Stimulated activated naive CD8-positive, alpha-beta T cell treated with anti-CD3 and anti-CD28 coated beads, Interleukin-15, amount 100 ng/mL, for 72 hours (primary cell): ENCODE data around the gene GP1BB.
A peak's percentile ranks its signal among the peaks of the same experiment; 100 is the strongest.

Experiments
- ATAC-seq: fragments of 150-1000 bp; cut with Tn5 transposase; 2 replicates; pipeline ENCODE4 v1.10.0; 2021; ENCODE audit warnings: mild to moderate bottlenecking, moderate library complexity
- DNase-seq, 2 donors: peaks; one replicate each; pipeline ENCODE4 v3.0.0; 2021 to 2022
- H3K27ac Mint-ChIP-seq, 2 donors: one replicate each; pipeline ENCODE4 v1.8.0; 2022; ENCODE audit warnings: mild to moderate bottlenecking in 2 of 2, mixed read lengths in 2 of 2, moderate library complexity in 2 of 2
- H3K27me3 Mint-ChIP-seq: one replicate; pipeline ENCODE4 v1.8.0; 2022; ENCODE audit warnings: mixed read lengths
- H3K4me1 Mint-ChIP-seq: one replicate; pipeline ENCODE4 v1.8.0; 2022; ENCODE audit warnings: mild to moderate bottlenecking, mixed read lengths
- H3K4me3 Mint-ChIP-seq, 2 donors: one replicate each; pipeline ENCODE4 v1.8.0; 2022; ENCODE audit warnings: mild to moderate bottlenecking in 2 of 2, mixed read lengths in 2 of 2, moderate library complexity in 1 of 2
- H3K9me3 Mint-ChIP-seq, 2 donors: one replicate each; pipeline ENCODE4 v1.8.0; 2022; ENCODE audit warnings: mixed read lengths in 2 of 2

GP1BB gene

GRCh38 chr22:19705181-19705934, 18.0 kb upstream of the GP1BB start:
- DNase-seq = no peak
- peaks cover 9% of the 10 kb centered on the region for H3K27me3 Mint-ChIP-seq
- ATAC-seq = no peak
- H3K4me1 Mint-ChIP-seq = no peaks in the 10 kb centered on the region
- no peaks in the 10 kb centered on the region for H3K9me3 Mint-ChIP-seq
- no peak overlapping the region for H3K4me3 Mint-ChIP-seq
- peak overlapping the region in 1 of 2 donors; percentile 42 for H3K27ac Mint-ChIP-seq

GRCh38 chr22:19706661-19707151, 16.6 kb upstream of the GP1BB start:
- no peak for DNase-seq
- H3K27ac Mint-ChIP-seq = no peak overlapping the region
- ATAC-seq = no peak
- no peak overlapping the region for H3K4me3 Mint-ChIP-seq
- peaks cover 9% of the 10 kb centered on the region for H3K27me3 Mint-ChIP-seq
- H3K9me3 Mint-ChIP-seq = no peaks in the 10 kb centered on the region
- H3K4me1 Mint-ChIP-seq = no peaks in the 10 kb centered on the region

GRCh38 chr22:19707347-19708290, 15.7 kb upstream of the GP1BB start:
- no peaks in the 10 kb centered on the region for H3K9me3 Mint-ChIP-seq
- DNase-seq (no peak), ATAC-seq (no peak)
- H3K27ac Mint-ChIP-seq = no peak overlapping the region
- peaks cover 9% of the 10 kb centered on the region for H3K27me3 Mint-ChIP-seq
- H3K4me3 Mint-ChIP-seq = no peak overlapping the region
- H3K4me1 Mint-ChIP-seq = no peaks in the 10 kb centered on the region

GRCh38 chr22:19708321-19709011, 14.9 kb upstream of the GP1BB start:
- DNase-seq (no peak), ATAC-seq (no peak)
- Mint-ChIP-seq H3K4me1 (no peaks in the 10 kb centered on the region), H3K4me3 (no peak overlapping the region), H3K27me3 (peaks cover 15% of the 10 kb centered on the region), H3K27ac (no peak overlapping the region), H3K9me3 (no peaks in the 10 kb centered on the region)

- no peak for DNase-seq
- no peak for ATAC-seq
- Mint-ChIP-seq H3K4me3 (no peak overlapping the region), H3K4me1 (no peaks in the 10 kb centered on the region), H3K27ac (no peak overlapping the region), H3K27me3 (peaks cover 22% of the 10 kb centered on the region), H3K9me3 (no peaks in the 10 kb centered on the region)
These were observed 14.1 kb upstream of the GP1BB start for GRCh38 chr22:19709063-19709769.

- H3K27ac Mint-ChIP-seq = no peak overlapping the region
- peaks cover 24% of the 10 kb centered on the region for H3K27me3 Mint-ChIP-seq
- H3K4me3 Mint-ChIP-seq = no peak overlapping the region
- ATAC-seq (no peak), DNase-seq (no peak)
- H3K4me1 Mint-ChIP-seq = no peaks in the 10 kb centered on the region
- no peaks in the 10 kb centered on the region for H3K9me3 Mint-ChIP-seq
These were observed 13.1 kb upstream of the GP1BB start for GRCh38 chr22:19710020-19710768.

GRCh38 chr22:19710769-19711106, 12.6 kb upstream of the GP1BB start:
- Mint-ChIP-seq H3K4me3 (no peak overlapping the region), H3K9me3 (no peaks in the 10 kb centered on the region), H3K27me3 (peaks cover 25% of the 10 kb centered on the region), H3K4me1 (no peaks in the 10 kb centered on the region), H3K27ac (no peak overlapping the region)
- ATAC-seq = no peak
- DNase-seq = no peak

GRCh38 chr22:19713245-19713644, 10.1 kb upstream of the GP1BB start:
- DNase-seq = no peak
- H3K27me3 Mint-ChIP-seq = peaks cover 37% of the 10 kb centered on the region
- H3K4me1 Mint-ChIP-seq = peaks cover 8% of the 10 kb centered on the region
- H3K27ac Mint-ChIP-seq = peak overlapping the region in 1 of 2 donors; percentile 42
- no peak for ATAC-seq
- H3K9me3 Mint-ChIP-seq = no peaks in the 10 kb centered on the region
- H3K4me3 Mint-ChIP-seq = peak overlapping the region; percentile 67 to 74

- DNase-seq (no peak), ATAC-seq (no peak)
- H3K4me1 Mint-ChIP-seq = peaks cover 8% of the 10 kb centered on the region
- H3K4me3 Mint-ChIP-seq = peak overlapping the region; percentile 67 to 74
- H3K27ac Mint-ChIP-seq = peak overlapping the region in 1 of 2 donors; percentile 42
- no peaks in the 10 kb centered on the region for H3K9me3 Mint-ChIP-seq
- H3K27me3 Mint-ChIP-seq = peaks cover 37% of the 10 kb centered on the region
These were observed 9.6 kb upstream of the GP1BB start for GRCh38 chr22:19713650-19714311.

GRCh38 chr22:19714312-19715187, 8.8 kb upstream of the GP1BB start, which contains the start of gene SEPTIN5:
SEPTIN5 (plus strand) TSS chr22:19714503; CDS start chr22:19714589, 86 bp downstream.
- H3K27me3 Mint-ChIP-seq = peaks cover 43% of the 10 kb centered on the region
- DNase-seq (no peak), ATAC-seq (no peak)
- peaks cover 14% of the 10 kb centered on the region for H3K4me1 Mint-ChIP-seq
- H3K27ac Mint-ChIP-seq = peak within 1 kb of the TSS in 1 of 2 donors; percentile 42
- H3K4me3 Mint-ChIP-seq = peak within 1 kb of the TSS; percentile 68 to 74
- no peaks in the 10 kb centered on the region for H3K9me3 Mint-ChIP-seq

GRCh38 chr22:19715188-19715930, 8.0 kb upstream of the GP1BB start:
- Mint-ChIP-seq H3K4me1 (peaks cover 20% of the 10 kb centered on the region), H3K27me3 (peaks cover 51% of the 10 kb centered on the region), H3K9me3 (no peaks in the 10 kb centered on the region), H3K27ac (no peak overlapping the region), H3K4me3 (peak overlapping the region; percentile 64 to 68)
- ATAC-seq (peak; percentile 11), DNase-seq (no peak)

GRCh38 chr22:19716041-19716828, 7.1 kb upstream of the GP1BB start:
- ATAC-seq (no peak), DNase-seq (no peak)
- H3K27ac Mint-ChIP-seq = no peak overlapping the region
- H3K9me3 Mint-ChIP-seq = no peaks in the 10 kb centered on the region
- no peak overlapping the region for H3K4me3 Mint-ChIP-seq
- peaks cover 28% of the 10 kb centered on the region for H3K4me1 Mint-ChIP-seq
- peaks cover 60% of the 10 kb centered on the region for H3K27me3 Mint-ChIP-seq
